22Rv1 (cell line): ENCODE data around the gene ZNF695.

Experiments
- CTCF ChIP-seq: fragments of 450-650 bp; IDR thresholded peaks from 2 replicates; pipeline ENCODE4 v1.5.1; 2017; ENCODE audit warnings: mild to moderate bottlenecking
- ZFX ChIP-seq: fragments of 450-650 bp; IDR thresholded peaks from 2 replicates; pipeline ENCODE4 v1.6.1; 2017; ENCODE audit warnings: antibody characterized with exemption, borderline replicate concordance

- TF ChIP-seq CTCF (no peak), ZFX (no peak)
Observed at GRCh38 chr1:246971969-246972368, 35.9 kb downstream of the ZNF695 start.
